NCI-H2227 (cell line): ENCODE measurements around the gene RAB20.

Experiments
- DNase-seq: peaks from one replicate; lab custom pipeline; 2025; ENCODE audit not compliant: unreplicated experiment; lab: John Stamatoyannopoulos, UW

Gene RAB20

DNA sequence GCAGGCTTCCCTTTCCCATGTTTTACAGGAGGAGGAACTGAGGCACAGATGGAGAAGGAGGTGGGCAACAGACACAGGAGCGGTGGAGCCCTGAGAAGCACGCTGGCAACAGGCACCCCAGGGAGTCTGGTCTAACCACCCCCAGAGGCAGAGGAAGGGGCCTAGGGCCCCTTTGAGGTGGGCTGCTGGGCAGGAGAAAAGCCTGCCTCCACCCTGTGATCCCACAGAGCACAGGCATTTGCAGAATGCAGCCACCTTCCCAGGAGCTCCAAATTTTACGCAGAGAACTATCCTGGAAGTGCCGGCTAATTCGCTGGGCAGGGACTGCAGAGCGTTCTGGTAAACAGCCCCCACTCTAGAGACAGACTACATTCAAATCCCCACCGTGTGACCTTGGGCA lies 30.4 kb downstream of the RAB20 start:
- DNase-seq = no peak

DNA sequence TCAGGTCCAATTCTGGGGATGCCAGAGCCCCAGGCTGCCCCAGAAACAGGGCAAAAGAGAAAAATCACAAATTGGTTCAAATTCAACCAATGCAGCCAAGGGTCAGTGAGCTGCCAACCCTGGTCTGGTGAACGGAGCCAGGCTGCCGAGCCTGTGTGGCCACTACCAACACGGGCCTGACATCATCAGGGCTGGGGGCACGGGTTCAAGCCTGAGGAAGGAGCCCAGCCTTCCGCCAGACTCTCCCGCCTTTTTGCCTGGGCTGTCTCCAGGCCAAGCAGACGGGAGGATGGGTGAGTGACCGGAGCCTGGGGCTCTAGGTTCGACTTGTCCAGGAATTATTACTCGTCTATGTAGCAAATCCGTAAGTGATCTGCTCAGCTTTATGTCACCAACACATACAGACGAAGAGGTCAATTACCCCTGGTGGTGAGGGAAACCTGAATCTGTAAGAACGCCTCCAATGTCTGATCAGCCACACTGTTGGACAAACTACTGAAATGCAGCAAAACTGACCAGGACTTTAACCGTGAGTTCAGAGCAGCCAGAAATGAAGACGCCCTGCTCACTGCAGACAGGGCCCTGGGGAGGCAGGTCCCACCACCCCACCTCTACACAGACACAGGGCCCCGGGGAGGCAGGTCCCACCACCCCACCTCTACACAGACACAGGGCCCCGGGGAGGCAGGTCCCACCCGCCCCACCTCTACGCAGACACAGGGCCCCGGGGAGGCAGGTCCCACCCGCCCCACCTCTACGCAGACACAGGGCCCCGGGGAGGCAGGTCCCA lies 31.8 kb downstream of the RAB20 start:
- no peak for DNase-seq

DNA sequence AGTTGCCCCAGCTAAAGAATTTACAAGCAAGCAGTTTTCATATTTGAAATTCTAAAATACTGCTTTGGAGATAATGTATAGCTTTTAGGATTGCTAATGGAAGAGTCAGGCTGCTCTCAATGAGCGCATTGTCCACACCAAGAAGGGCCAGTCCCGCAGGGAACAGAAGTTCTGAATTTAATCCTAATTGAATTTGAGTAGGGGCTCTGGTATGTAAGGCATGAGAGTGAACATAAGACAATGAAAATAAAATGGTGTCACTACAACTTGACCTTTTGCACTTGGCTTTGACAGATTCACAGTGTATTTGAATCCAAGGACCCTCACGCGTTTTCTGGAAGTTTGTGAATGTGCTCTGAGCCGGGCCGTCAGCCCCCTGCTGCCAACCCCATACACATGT lies 32.6 kb downstream of the RAB20 start:
- no peak for DNase-seq

DNA sequence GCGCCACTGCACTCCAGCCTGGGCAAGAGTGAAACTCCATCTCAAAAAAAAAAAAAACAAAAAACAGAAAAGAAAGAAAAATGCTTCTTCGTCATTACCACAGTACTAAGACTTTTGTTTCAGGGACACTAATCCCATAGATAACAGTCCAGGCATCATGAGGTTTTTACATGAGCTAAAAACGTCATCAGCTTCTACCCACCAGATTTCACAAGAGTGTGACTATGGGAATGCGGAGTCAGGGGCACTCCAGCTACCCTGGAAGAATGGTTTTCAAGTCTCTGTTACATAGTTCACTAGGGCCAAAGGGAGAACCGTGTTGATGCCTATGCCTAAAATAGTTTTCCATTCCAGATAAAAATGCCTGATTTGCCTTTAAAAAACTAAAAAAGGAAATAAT lies 33.2 kb downstream of the RAB20 start:
- no peak for DNase-seq

DNA sequence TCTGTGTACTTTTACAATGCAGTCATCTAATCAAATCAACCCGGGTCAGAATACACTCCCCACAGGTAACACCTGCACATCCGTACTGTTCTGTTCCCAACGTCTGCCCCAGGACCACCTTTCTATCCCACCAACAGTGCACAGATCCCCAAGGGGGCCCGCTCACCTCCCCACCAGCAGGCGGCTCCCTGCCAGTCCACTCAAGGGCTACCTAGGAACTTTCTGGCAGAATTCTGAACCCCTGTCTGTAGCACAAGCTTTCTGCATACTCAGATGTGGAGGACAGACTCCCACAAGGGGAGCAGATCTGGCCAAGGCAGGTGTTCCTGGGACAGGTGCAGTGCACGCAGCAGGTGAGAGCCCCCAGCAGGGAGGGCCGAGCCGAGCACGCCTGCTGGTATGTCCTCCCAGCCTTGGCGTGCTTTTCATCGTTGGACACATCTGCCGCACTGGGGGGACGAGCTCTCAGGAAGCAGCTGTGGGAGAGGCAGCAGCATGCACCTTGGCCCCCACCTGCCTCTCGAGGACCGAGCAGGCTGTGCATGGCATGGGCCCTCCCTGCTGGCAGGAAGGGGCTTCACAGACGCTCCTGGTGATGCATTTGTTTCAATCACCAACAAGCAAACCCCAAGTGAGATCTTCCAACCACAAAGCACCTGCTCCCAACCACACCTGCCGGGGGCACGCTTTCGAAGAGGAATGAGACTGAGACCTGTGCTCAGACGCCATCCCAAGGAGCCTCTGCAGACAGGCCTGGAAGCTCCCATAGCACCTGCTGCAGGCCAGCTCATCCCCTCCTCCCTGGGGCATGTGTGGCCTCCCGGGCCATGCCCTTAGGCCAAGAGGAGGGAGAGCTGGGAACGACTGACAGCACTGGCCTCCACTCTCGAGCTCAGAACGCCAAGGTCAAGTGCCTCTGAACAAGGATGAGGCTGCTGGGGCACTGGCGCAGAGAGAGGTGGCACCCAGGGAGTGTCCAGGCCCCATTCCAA lies 35.9 kb downstream of the RAB20 start:
- DNase-seq = no peak

DNA sequence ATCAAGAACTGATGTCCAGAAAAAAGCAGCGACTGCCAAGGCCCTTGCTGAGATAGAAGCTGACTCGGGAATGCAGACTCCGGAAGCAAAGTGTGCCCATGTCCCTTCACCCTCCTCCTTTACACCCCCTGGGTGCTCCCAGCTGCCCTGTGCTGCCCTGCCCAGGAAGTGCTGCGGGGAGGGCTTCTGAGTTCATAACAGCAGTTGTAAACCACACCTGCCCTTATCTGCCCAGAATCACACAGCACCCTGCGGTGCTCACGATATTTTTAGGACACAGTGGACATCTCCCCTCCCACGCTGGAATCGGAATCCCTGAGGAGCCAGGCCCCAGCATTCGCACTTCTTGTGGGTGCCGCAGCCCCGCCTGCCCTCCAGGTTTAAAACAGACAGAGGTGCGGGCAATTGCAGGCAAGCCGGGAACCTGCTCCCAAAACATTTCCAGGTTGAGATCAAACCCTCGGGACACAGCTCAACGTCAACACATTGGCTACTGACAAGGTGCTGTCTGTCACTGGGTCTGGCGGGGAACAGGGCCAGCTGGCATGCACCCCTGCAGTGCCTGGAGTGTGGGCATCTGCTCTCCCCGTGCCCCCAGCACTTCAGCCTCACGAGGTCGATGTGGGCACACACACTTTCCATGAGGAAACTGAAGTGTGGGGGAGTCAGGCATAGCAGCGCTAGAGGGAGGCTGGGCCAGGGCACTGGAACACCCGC lies 36.8 kb downstream of the RAB20 start:
- no peak for DNase-seq

DNA sequence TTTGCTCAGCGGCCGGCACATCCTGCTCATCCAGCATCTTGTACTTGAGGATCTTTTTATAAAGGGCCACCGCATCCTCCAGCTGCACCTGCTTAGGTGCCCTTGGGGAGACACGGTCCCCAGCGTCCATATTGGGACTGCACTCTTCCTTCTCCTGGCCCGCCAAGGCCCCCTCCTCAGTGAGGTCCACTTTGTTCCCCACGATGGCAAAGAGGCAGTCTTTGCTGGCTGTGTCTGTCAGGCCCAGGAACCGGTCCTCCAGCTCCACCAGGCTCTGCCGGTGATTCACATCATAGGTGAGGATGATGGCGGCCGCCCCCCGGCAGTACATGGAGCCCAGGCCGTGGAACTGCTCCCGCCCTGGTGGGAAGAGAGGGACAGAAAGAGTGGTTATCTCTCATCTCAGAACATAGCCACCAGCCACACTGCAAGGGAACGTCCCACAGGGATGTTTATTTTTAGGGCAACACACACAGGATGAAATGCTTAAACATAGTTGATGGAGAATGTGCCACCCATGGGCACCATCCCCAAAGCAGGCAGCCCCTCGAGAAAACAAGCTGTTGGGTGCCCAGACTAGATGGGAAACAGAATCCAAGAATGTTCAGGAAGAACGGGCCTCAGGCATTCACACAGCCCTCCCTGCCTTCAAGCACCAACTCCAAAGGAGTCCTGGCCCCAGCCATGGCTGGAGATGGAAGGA lies 37.5 kb downstream of the RAB20 start:
- no peak for DNase-seq

DNA sequence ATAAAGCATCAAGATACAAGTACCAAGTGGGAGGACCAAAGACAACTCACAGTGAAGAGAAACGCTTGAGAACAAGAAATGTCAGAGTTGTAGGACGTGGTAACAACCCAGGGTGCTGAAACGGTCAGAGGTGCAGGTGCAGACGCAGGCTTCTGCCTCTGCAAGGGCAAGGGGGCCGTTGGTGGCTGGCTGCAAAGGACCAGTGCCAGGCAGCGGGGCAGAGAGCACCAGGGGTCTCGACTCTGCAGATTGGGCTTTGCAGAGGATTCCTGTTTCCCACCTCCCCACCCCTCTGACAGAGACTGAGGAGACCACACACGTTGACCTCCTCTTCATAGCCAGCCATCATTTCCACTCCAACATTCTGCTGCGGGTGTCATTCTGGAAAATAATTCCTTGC lies 38.3 kb downstream of the RAB20 start:
- no peak for DNase-seq

DNA sequence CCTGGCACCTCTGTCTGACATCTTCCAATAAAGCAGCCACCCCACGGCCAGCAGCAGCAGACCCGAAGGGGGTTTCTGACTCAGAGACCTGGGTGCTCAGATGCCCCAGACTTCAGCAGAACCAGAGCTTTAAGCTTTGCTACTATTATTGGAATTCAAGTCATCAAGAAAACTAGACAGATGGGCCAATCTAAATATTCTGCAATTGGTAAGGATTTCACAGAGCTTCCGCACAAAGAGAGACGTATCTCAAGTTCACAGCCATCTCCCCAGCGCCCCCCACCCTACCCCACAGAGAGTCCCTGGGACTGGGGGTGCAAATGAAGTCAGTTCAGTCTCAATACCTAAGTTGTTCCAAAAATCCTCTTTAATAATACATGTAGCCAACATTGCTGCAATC lies 38.8 kb downstream of the RAB20 start:
- no peak for DNase-seq

DNA sequence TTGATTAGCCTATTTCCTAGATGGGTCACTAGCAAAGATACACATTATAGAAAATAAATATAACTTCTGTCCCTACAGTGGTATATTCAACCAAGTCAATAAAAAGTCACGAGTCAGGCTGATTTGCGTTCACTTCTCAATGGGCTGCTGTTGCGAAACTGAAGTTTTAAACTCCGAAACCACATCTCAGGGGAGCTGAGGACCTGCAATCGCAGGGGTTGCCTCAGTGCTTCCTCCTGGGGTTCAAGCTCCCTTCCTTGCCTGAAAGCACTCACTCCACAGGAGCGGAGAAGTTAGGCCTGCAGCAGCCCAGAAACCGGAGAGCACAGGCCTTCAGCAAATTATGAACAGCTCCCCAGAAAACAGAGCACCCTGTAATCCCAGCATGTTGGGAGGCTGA lies 39.6 kb downstream of the RAB20 start:
- no peak for DNase-seq

DNA sequence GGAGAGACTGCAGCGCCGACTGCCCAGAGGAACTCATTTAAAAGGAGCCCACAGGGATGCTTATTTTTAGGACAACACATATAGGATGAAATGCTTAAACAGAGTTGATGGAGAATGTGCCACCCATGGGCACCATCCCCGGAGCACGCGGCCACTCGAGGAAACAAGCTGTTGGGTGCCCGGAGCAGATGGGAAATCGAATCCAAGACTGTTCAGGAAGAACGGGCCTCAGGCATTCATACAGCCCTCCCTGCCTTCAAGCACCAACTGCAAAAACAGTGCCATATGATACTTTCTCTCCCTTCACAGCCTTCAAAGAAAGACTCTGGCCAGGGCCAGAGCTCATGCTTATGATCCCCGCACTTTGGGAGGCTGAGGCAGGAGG lies 40.2 kb downstream of the RAB20 start:
- no peak for DNase-seq

DNA sequence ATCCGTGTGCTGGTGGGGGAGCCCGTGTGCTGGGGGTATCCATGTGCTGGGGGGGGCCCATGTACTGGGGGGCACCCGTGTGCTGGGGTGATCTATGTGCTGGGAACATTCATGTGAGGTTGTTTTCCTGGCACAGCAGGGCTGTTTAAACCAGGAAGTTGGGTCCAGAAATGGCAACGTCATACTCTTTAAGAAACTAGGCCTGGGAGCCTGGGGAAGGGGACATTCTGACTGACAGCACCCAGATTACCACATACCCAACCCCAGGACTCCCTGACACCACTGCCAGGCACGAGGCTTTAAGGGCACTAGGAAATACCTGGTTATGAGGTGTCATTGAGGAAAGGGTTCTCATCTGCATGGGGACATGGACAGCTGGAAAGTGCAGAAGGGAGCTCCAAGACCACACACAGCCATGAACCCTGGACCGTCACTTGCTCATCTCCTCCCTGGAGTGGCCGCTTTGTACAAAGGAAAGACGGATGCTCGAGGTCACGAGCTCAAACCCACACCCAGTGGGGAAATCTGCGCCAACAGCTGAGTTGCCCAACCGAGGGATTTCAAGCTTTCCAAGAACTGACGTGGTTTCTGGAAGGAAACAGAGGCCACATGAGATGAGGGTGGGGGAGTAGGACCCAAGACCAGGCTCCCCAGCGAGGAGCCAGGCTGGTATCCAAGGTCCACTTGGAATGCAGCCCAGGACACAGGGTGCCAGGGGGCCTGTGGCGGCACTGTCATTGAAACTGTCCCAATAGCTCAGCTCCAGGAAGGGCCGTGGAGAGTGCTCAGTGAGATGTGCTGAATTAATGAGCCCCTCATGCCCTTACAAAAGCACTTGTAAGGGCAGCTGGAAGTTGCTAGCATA lies 40.9 kb downstream of the RAB20 start:
- no peak for DNase-seq

DNA sequence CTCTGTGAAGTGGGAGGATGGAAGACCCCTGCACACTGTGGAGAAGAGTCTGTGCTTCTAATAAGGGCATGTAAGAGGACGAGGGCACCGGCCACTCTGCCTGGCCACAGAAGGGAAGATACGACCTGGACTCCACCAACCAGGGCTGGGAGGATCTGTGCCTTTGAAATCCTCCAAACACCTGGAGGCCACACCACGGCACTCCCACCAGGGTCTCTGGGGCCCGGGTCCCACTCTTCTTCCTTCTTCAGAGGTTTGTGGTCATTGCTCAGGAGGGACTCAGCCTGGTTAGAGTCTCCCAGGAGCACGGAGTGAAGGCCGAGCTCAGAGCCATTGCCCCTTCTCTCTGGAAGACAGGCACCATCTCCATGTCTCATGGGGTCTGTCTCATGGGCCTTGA lies 42.0 kb downstream of the RAB20 start:
- DNase-seq = no peak

DNA sequence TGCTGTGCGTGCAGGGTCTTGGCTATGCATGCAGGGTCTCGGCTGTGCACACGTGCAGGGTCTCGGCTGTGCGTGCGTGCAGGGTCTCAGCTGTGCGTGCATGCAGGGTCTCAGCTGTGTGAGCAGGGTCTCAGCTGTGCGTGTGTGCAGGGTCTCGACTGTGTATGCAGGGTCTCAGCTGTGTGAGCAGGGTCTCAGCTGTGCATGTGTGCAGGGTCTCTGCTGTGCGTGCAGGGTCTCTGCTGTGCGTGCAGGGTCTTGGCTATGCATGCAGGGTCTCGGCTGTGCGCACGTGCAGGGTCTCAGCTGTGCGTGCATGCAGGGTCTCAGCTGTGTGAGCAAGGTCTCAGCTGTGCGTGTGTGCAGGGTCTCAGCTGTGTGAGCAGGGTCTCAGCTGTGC lies 42.5 kb downstream of the RAB20 start:
- DNase-seq = no peak

DNA sequence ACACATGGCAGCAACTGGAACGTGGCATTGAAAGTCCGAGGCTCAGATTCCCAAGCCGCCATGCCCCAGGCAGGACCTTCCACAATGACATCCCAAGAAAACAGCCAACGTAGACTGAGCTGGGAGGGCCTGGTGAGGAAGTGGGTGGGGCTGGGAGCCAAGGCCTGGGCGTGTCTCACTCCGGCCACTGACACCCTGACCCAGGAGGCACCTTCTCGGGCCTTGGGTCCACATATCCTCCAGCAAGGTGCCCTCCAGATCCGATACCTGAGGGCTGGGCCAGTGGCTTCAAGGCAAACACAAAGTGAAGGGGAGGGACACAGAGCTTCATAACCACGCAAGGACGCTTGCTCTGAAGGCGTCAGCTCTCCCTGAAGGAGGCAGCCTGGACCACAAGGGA lies 43.0 kb downstream of the RAB20 start:
- DNase-seq = no peak

DNA sequence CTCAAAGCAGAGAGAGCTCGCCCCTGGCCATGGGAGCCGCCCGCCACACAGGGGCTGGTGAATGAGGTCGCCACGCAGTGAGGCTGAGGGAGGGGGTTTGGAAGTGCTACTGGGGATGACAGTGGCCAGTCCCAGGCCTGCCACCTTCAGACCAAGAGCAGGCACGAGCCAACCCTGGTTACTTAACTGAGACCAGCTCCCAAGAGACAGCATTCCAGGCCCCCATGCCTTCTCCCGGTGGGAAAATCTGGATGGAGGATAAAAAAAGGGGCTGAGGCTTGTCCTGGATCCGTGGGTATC lies 43.3 kb downstream of the RAB20 start:
- DNase-seq = no peak

DNA sequence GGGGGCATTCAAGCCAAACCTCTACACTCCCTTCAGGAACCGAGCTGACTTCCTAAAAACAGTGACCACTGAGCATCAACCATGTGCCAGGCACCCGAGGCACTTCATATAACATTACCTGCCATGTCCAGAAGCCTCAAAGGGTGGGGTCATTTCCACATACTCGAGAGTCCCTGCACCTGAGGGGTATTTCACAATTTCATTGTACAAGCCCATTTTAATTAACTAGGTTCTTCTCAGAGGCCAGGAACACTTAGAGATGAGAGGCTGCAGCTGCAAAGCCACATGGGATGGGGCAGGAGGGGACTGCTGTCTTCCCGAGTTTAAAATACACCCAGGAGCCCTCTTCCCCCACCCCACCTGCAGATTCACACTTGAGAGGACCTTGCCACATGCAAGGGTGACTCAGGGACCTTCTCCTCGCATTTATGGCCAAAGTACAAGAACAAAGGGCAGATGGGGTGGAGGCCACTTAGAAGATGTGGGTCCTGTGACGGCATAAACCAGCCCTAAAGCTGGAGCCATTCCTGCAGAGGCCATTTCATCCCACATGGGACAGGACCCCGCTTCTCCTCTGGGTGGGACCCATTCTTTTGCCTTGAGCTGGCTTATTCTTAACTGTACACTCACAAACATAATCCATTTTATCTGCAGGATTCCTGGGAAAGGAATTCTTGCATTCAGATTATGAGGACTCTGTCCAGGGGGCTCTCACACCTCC lies 43.9 kb downstream of the RAB20 start:
- DNase-seq = no peak

DNA sequence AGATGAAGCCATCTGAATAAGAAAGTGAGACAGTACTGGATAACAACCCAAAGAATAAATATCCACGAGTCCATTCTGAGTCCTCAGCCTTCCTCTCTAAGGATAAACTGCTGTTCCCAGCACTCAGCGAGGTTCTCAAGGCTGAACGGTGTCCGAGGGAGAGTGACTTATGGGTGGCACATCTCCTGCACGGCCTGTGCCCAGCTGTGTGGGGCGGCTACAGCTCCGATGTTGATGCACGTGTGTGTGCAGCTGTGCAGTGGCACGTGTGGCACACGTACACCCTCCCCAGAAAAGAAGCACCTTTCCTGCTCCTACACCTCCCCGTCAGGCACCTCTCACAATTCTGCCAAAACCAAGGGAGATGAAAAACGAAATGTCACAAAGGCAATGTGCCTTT lies 45.0 kb downstream of the RAB20 start:
- no peak for DNase-seq

DNA sequence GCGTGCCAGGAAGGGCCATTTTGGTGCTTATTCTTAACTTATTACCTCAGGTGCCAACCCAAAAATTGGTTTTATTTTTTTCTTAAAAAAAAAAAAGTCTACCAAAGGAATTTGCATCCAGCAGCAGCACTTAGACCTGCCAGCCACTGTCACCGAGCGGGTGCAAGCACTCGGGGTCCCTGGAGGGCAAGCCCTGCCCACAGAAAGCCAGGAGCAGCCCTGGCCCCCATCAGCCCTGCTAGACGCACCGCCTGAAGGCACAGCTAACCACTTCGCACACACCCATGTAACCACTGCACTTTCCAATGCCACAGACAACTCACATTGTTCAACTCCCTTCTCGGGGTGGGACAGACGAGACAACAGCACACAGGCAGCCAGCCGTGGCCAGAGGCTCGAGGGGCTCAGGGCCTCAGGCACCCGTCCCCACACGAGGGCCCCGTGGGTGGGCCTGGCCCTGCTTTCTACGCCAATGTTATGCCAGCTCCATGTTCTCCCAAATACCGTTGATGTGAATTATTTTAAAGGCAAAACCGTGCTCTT lies 49.3 kb downstream of the RAB20 start:
- no peak for DNase-seq
